ENCODE results near the gene MAPK12.

DNA sequence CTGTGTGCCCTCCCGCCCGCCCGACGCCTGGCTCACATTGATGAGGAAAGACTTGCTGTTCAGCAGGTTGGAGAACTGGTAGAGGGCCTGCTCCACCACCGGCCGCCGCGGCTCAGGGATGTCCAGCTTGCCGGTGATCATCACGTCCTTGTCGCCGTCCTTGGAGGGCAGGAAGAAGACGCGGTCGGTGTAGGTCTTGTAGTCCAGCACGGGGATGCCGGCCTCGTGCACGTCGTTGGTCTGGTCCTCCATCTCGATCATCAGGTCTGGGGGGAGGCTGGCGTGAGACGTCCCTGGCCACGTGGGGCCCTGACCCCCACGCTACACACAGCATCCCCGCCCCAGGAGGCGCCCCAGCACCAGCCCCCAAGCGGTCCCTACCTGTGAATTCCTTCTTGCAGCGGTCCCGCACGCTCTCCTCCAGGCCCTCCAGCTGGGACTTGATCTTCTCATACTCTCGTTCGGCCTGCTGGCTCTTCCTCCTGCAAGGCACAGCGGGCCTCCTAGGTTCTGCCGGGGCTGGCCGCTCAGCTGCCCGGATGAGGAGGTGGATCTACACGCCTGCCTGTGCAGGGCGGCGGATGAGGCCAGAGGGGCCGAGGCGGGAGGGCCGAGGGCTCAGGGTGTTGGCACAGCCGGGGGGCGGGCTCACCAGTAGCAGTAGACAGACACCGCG is 19.4 kb upstream of the MAPK12 start:
- TF ChIP-seq, protein P1, sequence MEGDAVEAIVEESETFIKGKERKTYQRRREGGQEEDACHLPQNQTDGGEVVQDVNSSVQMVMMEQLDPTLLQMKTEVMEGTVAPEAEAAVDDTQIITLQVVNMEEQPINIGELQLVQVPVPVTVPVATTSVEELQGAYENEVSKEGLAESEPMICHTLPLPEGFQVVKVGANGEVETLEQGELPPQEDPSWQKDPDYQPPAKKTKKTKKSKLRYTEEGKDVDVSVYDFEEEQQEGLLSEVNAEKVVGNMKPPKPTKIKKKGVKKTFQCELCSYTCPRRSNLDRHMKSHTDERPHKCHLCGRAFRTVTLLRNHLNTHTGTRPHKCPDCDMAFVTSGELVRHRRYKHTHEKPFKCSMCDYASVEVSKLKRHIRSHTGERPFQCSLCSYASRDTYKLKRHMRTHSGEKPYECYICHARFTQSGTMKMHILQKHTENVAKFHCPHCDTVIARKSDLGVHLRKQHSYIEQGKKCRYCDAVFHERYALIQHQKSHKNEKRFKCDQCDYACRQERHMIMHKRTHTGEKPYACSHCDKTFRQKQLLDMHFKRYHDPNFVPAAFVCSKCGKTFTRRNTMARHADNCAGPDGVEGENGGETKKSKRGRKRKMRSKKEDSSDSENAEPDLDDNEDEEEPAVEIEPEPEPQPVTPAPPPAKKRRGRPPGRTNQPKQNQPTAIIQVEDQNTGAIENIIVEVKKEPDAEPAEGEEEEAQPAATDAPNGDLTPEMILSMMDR (IDR thresholded peaks at IDR 0.05): no peak
- TF ChIP-seq EP300 (IDR thresholded peaks at IDR 0.05) (no peak), POLR2A (IDR thresholded peaks at IDR 0.05) (no peak)
